ENCODE data around the gene MLC1. TPM values are rescaled to one million over a fixed set of nuclear protein-coding genes. Genes with fewer than 3 reads are reported as not detected.

MLC1 gene
- polyA plus RNA-seq, 4 donors, result 0.03 to 0.32 TPM; not detected in 2

DNA sequence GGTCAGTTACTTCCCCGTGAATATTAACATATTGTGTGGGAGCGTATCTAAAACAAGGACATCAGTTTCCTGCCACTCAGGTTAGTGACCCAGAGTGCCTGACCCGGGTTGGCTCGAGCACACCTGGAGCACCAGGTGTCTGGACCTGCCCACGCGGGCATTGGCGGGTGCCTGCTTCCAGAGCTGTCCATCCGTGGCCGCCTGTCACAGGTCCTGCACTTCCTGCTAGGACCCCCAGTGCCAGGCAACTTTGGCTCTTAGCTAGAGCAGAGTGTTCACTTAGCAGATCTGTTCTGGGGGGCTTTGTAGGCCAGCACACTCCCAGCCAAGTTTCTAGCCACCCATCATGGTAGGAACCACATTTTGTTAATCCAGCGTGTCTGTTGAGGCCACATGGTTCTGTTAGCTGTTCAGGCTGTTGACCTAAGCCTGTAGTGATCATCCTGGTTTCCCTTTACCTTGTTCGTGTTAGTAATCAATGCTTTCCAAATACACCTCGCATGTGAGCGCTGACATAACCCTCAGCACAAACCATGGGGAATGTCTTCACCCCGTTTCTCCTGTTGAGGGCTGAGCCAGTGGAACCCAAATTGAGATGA is 34.0 kb upstream of the MLC1 start:
- WGBS, 3 donors, result 73 to 83% (median 80%) methylated on average over 14 of the region's 14 CpGs
- FAIRE-seq, result no peak
- DNase-seq, result no peak
- Histone ChIP-seq H3K9me3 (ENCODE audit: control insufficient read depth in 2 of 2, insufficient read depth in 1 of 2, low read depth in 1 of 2, low read length in 1 of 2) (peaks cover 0 to 11% of the 10 kb centered on the region in 2 donors), H3K27ac (ENCODE audit: low read depth in 1 of 3, low read length in 2 of 3) (peak overlapping the region in 1 of 3 donors; percentile 22), H3K4me3 (ENCODE audit: low read depth in 1 of 3, low read length in 3 of 3) (no peak overlapping the region), H3K27me3 (ENCODE audit: control insufficient read depth in 3 of 3, insufficient read depth in 3 of 3, low read length in 3 of 3) (peaks cover 0 to 3% (median 0%) of the 10 kb centered on the region in 3 donors), H3K36me3 (ENCODE audit: control insufficient read depth in 3 of 3, insufficient read depth in 2 of 3, low read depth in 1 of 3, low read length in 3 of 3) (no peaks in the 10 kb centered on the region), H3K4me1 (ENCODE audit: control insufficient read depth in 3 of 3, insufficient read depth in 2 of 3, low read depth in 1 of 3, low read length in 2 of 3) (peaks cover 0 to 9% (median 0%) of the 10 kb centered on the region in 3 donors)

DNA sequence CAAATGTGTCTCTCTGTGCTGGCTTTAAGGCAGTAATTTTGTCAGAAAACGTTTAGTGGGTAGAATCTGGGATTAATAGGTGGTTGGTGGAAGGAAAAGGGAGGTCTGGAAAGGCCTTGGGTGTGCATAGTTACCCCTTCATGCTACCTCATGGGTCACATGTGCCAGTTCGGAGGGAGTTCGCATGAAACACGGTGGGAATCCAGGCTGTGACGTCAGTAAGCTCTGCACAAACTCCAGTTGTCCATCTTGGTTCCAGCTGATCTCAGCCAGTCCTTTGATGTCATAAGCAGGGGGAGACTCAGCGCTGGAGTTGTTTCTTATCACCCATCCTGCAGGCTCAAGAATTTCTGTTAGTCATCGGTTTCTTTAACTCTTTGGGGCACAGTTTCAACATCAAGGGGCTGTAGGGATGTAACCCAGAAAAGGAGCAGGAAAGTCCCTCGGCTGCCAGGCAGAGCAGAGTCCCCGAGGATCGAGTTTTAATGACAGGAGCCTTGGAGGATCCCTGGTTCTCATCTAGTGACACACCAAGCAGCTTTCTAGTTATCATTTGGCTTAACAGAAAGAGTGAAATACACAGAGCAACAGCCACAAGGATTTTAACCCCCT is 33.4 kb upstream of the MLC1 start:
- H3K9me3 ChIP-seq (ENCODE audit: control insufficient read depth in 2 of 2, insufficient read depth in 1 of 2, low read depth in 1 of 2, low read length in 1 of 2), result peaks cover 0 to 11% of the 10 kb centered on the region in 2 donors
- H3K36me3 ChIP-seq (ENCODE audit: control insufficient read depth in 3 of 3, insufficient read depth in 2 of 3, low read depth in 1 of 3, low read length in 3 of 3), result no peaks in the 10 kb centered on the region
- peaks cover 0 to 9% (median 0%) of the 10 kb centered on the region in 3 donors for H3K4me1 ChIP-seq (ENCODE audit: control insufficient read depth in 3 of 3, insufficient read depth in 2 of 3, low read depth in 1 of 3, low read length in 2 of 3)
- DNase-seq (peak; percentile 4 to 56), FAIRE-seq (no peak)
- WGBS, 3 donors, result 8 to 35% (median 19%) methylated on average over 10 of the region's 10 CpGs
- peaks cover 0 to 3% (median 0%) of the 10 kb centered on the region in 3 donors for H3K27me3 ChIP-seq (ENCODE audit: control insufficient read depth in 3 of 3, insufficient read depth in 3 of 3, low read length in 3 of 3)
- H3K27ac ChIP-seq (ENCODE audit: low read depth in 1 of 3, low read length in 2 of 3), result peak overlapping the region in 1 of 3 donors; percentile 22
- no peak overlapping the region for H3K4me3 ChIP-seq (ENCODE audit: low read depth in 1 of 3, low read length in 3 of 3)

DNA sequence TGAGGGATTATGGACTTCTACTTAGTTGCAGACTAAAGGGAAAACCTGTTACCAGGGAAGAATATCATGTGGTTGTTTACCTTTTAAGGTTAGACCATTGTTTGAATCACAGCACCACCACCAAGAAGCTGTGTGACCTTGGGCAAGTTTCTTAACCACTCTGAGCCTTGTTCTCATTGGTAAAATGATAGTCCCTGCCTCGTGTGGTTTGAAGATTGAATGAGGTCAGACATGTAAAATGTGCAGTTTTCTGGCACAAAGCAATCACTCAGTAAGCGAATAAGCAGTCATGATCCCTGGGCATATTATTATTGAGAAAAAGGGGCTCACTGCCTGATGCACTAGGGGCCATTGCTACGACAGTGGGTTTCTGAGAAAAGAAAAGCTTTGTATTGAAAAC is 32.9 kb upstream of the MLC1 start:
- FAIRE-seq (no peak), DNase-seq (no peak)
- Histone ChIP-seq H3K9me3 (ENCODE audit: control insufficient read depth in 2 of 2, insufficient read depth in 1 of 2, low read depth in 1 of 2, low read length in 1 of 2) (peaks cover 0 to 7% of the 10 kb centered on the region in 2 donors), H3K36me3 (ENCODE audit: control insufficient read depth in 3 of 3, insufficient read depth in 2 of 3, low read depth in 1 of 3, low read length in 3 of 3) (no peaks in the 10 kb centered on the region), H3K27me3 (ENCODE audit: control insufficient read depth in 3 of 3, insufficient read depth in 3 of 3, low read length in 3 of 3) (peaks cover 0 to 3% (median 0%) of the 10 kb centered on the region in 3 donors), H3K4me3 (ENCODE audit: low read depth in 1 of 3, low read length in 3 of 3) (no peak overlapping the region), H3K27ac (ENCODE audit: low read depth in 1 of 3, low read length in 2 of 3) (no peak overlapping the region), H3K4me1 (ENCODE audit: control insufficient read depth in 3 of 3, insufficient read depth in 2 of 3, low read depth in 1 of 3, low read length in 2 of 3) (peaks cover 0 to 9% (median 0%) of the 10 kb centered on the region in 3 donors)
- WGBS, 3 donors, result 59 to 76% (median 64%) methylated on average over 3 of the region's 3 CpGs

DNA sequence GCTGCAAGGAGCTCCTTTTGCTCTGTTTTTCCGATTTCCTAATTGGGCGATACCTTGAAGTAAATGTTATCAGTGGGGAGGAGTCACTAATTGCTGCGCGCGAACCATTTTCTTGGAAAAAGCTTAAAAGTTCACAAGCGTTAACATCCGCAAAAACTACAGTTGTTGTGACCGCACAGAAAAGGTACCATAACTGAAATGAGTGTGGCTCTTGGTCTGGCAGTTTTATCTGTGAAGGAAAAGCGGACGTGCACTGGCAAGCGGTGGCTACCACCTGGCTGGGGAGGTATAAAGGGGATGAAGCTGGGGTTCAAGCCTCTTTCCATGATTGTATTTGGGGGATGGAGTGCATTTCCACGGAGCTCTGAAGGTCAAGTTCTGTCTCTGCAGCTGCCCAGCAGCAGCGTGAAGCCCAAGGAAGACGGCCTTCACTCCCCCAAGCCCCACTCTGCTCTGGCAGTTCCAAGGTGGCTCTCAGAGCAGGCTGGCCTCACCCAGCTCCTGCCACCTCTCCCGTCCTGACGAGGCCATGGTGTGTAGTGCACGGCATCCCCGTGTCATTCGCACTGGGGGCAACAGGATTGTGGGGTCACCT is 32.0 kb upstream of the MLC1 start:
- Histone ChIP-seq H3K9me3 (ENCODE audit: control insufficient read depth in 2 of 2, insufficient read depth in 1 of 2, low read depth in 1 of 2, low read length in 1 of 2) (no peaks in the 10 kb centered on the region), H3K27ac (ENCODE audit: low read depth in 1 of 3, low read length in 2 of 3) (no peak overlapping the region), H3K27me3 (ENCODE audit: control insufficient read depth in 3 of 3, insufficient read depth in 3 of 3, low read length in 3 of 3) (peaks cover 0 to 7% (median 0%) of the 10 kb centered on the region in 3 donors), H3K36me3 (ENCODE audit: control insufficient read depth in 3 of 3, insufficient read depth in 2 of 3, low read depth in 1 of 3, low read length in 3 of 3) (no peaks in the 10 kb centered on the region), H3K4me3 (ENCODE audit: low read depth in 1 of 3, low read length in 3 of 3) (no peak overlapping the region), H3K4me1 (ENCODE audit: control insufficient read depth in 3 of 3, insufficient read depth in 2 of 3, low read depth in 1 of 3, low read length in 2 of 3) (peaks cover 0 to 9% (median 0%) of the 10 kb centered on the region in 3 donors)
- no peak for FAIRE-seq
- no peak for DNase-seq
- WGBS, 3 donors, result 84 to 90% (median 88%) methylated on average over 19 of the region's 19 CpGs

DNA sequence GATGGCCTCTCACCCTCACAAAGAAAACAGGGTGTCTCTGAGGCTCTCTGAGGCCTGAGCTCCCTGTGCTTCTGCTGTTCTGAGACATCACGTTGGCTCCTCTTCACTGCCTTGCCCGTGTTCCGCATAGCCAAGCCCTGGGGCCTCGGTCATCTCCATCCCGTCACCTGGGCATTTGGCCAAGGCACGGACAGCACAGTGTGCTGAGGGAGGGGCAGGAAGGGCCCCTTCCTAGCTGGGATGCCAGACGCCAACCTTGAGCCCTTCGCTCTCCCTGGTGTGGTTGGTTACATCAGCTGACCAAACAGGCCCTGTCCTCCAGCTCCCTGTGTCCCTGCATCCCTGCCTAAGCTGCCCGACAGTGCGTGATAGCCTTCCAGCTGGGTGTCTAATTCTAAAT is 30.5 kb upstream of the MLC1 start:
- no peaks in the 10 kb centered on the region for H3K9me3 ChIP-seq (ENCODE audit: control insufficient read depth in 2 of 2, insufficient read depth in 1 of 2, low read depth in 1 of 2, low read length in 1 of 2)
- DNase-seq (no peak), FAIRE-seq (no peak)
- no peak overlapping the region for H3K27ac ChIP-seq (ENCODE audit: low read depth in 1 of 3, low read length in 2 of 3)
- peaks cover 0 to 7% (median 0%) of the 10 kb centered on the region in 3 donors for H3K27me3 ChIP-seq (ENCODE audit: control insufficient read depth in 3 of 3, insufficient read depth in 3 of 3, low read length in 3 of 3)
- no peak overlapping the region for H3K4me3 ChIP-seq (ENCODE audit: low read depth in 1 of 3, low read length in 3 of 3)
- H3K36me3 ChIP-seq (ENCODE audit: control insufficient read depth in 3 of 3, insufficient read depth in 2 of 3, low read depth in 1 of 3, low read length in 3 of 3), result no peaks in the 10 kb centered on the region
- H3K4me1 ChIP-seq (ENCODE audit: control insufficient read depth in 3 of 3, insufficient read depth in 2 of 3, low read depth in 1 of 3, low read length in 2 of 3), result peaks cover 0 to 9% (median 0%) of the 10 kb centered on the region in 3 donors
- WGBS, 3 donors, result 66 to 71% (median 67%) methylated on average over 10 of the region's 10 CpGs

DNA sequence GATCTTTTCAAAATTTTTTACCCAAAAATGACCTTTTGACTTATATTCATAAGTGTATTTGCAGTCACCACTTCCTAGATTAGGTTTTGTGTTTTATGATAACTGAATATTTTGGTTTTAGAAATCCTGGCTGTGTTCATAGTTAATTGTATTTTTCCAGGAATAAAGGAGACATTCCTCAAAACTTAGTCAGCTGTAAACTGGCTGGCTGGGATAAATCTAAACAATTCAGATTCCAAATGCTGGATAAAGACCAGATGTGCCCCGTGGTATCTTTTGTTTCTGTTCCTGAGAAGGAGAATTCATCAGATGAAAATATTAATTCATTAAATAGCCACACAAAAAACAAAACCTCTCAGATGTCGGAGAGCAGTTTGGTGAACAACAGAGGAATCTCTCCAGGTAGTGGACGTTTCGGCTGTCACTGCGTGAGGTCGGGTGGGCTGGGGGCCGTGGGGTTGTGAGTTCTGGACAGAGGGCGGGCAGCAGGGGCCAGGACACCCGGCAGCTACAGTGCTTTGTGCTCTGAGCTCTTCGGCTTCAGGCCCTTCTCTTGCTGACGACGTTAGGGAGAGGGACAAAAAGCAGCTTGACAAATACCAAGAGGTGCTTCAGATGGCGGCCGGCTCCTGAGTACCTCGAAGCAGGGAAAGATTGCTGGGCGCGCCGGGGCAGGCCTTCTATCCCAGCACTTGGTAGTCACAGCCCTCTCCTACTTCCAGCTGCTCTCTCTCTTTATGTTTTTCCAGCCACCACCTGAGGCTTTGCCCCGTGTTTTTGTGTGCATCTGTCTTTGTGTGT is 29.2 kb upstream of the MLC1 start:
- peaks cover 0 to 7% (median 0%) of the 10 kb centered on the region in 3 donors for H3K4me1 ChIP-seq (ENCODE audit: control insufficient read depth in 3 of 3, insufficient read depth in 2 of 3, low read depth in 1 of 3, low read length in 2 of 3)
- peaks cover 0 to 7% (median 0%) of the 10 kb centered on the region in 3 donors for H3K27me3 ChIP-seq (ENCODE audit: control insufficient read depth in 3 of 3, insufficient read depth in 3 of 3, low read length in 3 of 3)
- H3K9me3 ChIP-seq (ENCODE audit: control insufficient read depth in 2 of 2, insufficient read depth in 1 of 2, low read depth in 1 of 2, low read length in 1 of 2), result no peaks in the 10 kb centered on the region
- H3K4me3 ChIP-seq (ENCODE audit: low read depth in 1 of 3, low read length in 3 of 3), result peak overlapping the region in 1 of 3 donors; percentile 15
- 55 to 63% (median 62%) methylated on average over 19 of the region's 19 CpGs for WGBS, 3 donors
- FAIRE-seq (no peak), DNase-seq (no peak)
- H3K27ac ChIP-seq (ENCODE audit: low read depth in 1 of 3, low read length in 2 of 3), result no peak overlapping the region
- no peaks in the 10 kb centered on the region for H3K36me3 ChIP-seq (ENCODE audit: control insufficient read depth in 3 of 3, insufficient read depth in 2 of 3, low read depth in 1 of 3, low read length in 3 of 3)

DNA sequence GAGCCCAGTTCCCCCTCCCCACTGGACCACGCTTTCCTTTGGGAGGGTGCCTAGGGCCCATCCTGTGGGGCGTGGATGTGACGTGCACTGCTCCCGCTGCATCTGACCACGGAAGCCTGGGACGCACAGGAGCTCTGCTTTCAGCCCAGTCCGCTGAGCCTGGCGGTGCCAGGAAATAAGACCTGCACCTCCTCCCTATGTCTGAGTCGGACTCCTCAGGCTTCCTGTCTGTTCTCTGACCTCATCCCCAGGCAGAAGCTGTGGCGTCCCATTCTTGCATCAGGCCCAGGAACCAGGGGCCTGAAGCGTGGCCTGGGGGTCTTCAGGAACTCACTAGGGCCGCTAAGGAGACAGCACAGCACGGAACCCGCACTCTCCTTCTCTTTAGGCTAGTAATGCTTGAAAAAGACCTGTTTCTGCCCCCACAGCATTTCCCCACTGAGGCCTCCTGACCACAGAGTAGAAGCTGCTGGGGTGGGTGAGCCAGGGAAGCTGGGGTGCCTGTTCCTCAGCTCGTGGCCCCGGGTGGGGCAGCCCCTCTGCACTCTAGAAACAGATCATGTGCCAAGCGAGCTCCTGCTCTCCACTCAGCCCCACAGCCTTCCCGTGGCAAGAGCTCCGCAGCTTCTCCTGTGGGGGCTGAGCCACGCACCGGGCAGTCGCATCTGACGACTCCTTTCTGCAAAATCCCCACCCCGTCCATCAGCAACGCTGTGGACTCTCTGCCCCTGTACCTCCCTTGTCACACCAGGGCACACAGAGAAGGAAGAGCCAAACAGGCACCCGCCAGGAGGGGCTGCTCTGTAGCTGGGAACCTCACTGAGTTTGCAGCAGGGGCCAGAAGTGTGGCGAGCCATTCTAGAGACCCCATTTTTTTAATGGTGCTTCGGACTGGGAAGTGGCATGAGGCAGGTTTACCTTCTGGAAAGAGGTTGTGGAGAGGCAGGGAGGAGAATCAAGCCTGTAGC is 27.2 kb upstream of the MLC1 start:
- H3K4me1 ChIP-seq (ENCODE audit: control insufficient read depth in 3 of 3, insufficient read depth in 2 of 3, low read depth in 1 of 3, low read length in 2 of 3), result no peaks in the 10 kb centered on the region
- FAIRE-seq, result no peak
- 59 to 62% (median 59%) methylated on average over 28 of the region's 28 CpGs for WGBS, 3 donors
- DNase-seq, result no peak
- H3K9me3 ChIP-seq (ENCODE audit: control insufficient read depth in 2 of 2, insufficient read depth in 1 of 2, low read depth in 1 of 2, low read length in 1 of 2), result no peaks in the 10 kb centered on the region
- H3K27ac ChIP-seq (ENCODE audit: low read depth in 1 of 3, low read length in 2 of 3), result no peak overlapping the region
- no peaks in the 10 kb centered on the region for H3K36me3 ChIP-seq (ENCODE audit: control insufficient read depth in 3 of 3, insufficient read depth in 2 of 3, low read depth in 1 of 3, low read length in 3 of 3)
- no peak overlapping the region for H3K4me3 ChIP-seq (ENCODE audit: low read depth in 1 of 3, low read length in 3 of 3)
- H3K27me3 ChIP-seq (ENCODE audit: control insufficient read depth in 3 of 3, insufficient read depth in 3 of 3, low read length in 3 of 3), result peaks cover 0 to 7% (median 0%) of the 10 kb centered on the region in 3 donors
